Neural progenitor cell (in vitro differentiated cells): ENCODE data around the gene NFASC. TPM values are rescaled to one million over a fixed set of nuclear protein-coding genes. Genes with fewer than 3 reads are reported as not detected.
A peak's percentile ranks its signal among the peaks of the same experiment; 100 is the strongest.

Source experiments
- DNase-seq: peaks from one replicate; pipeline ENCODE4 v3.0.0-alpha.2; 2016; ENCODE audit warnings: low spot score
- H2AFZ ChIP-seq: fragments of 200-600 bp; sonication (generic); replicated peaks from 2 replicates; pipeline ENCODE4 v1.6.1; 2016; ENCODE audit warnings: antibody characterized with exemption
- H3F3A ChIP-seq: fragments of 200-600 bp; sonication (generic); 2 replicates; pipeline ENCODE4 v1.6.1; 2016; ENCODE audit warnings: antibody characterized with exemption, low read depth
- H3K27ac ChIP-seq: fragments of 200-600 bp; sonication (generic); 2 replicates; pipeline ENCODE4 v1.5.1; 2016; ENCODE audit warnings: mild to moderate bottlenecking
- H3K27me3 ChIP-seq: fragments of 200-600 bp; sonication (generic); 2 replicates; pipeline ENCODE4 v1.6.1; 2016; ENCODE audit warnings: mild to moderate bottlenecking, moderate library complexity
- H3K36me3 ChIP-seq: fragments of 200-600 bp; sonication (generic); 2 replicates; pipeline ENCODE4 v1.5.1; 2016
- H3K4me1 ChIP-seq: fragments of 200-600 bp; sonication (generic); 2 replicates; pipeline ENCODE4 v1.6.1; 2016; ENCODE audit warnings: mixed run types
- H3K4me2 ChIP-seq: fragments of 200-600 bp; sonication (generic); 2 replicates; pipeline ENCODE4 v1.6.1; 2016
- H3K4me3 ChIP-seq: fragments of 200-600 bp; sonication (generic); 2 replicates; pipeline ENCODE4 v1.5.1; 2016
- H3K79me2 ChIP-seq: fragments of 200-600 bp; sonication (generic); 2 replicates; pipeline ENCODE4 v1.6.1; 2016; ENCODE audit warnings: low read depth
- H3K9ac ChIP-seq: fragments of 200-600 bp; sonication (generic); 2 replicates; pipeline ENCODE4 v1.6.1; 2016
- H3K9me3 ChIP-seq: fragments of 200-600 bp; sonication (generic); 2 replicates; pipeline ENCODE4 v1.5.1; 2016; ENCODE audit warnings: low read depth
- H4K20me1 ChIP-seq: fragments of 200-600 bp; sonication (generic); 2 replicates; pipeline ENCODE4 v1.6.1; 2016; ENCODE audit warnings: low read depth
- H3K27ac Mint-ChIP-seq: 3 replicates; pipeline ENCODE4 v1.8.0; 2021; ENCODE audit warnings: mixed read lengths
- H3K27me3 Mint-ChIP-seq: 2 replicates; pipeline ENCODE4 v1.8.0; 2022; ENCODE audit warnings: low read depth, mild to moderate bottlenecking, inconsistent platforms, moderate library complexity, mixed read lengths; ENCODE audit not compliant: insufficient read depth
- H3K36me3 Mint-ChIP-seq: 3 replicates; pipeline ENCODE4 v1.8.0; 2021; ENCODE audit warnings: mixed read lengths
- H3K4me1 Mint-ChIP-seq: 3 replicates; pipeline ENCODE4 v1.8.0; 2021; ENCODE audit warnings: mixed read lengths
- H3K4me3 Mint-ChIP-seq: 3 replicates; pipeline ENCODE4 v1.8.0; 2021; ENCODE audit warnings: mild to moderate bottlenecking, moderate library complexity, mixed read lengths
- H3K9me3 Mint-ChIP-seq: 3 replicates; pipeline ENCODE4 v1.8.0; 2020; ENCODE audit warnings: mixed read lengths
- EZH2 ChIP-seq: fragments of 200-600 bp; sonication (generic); IDR thresholded peaks from 2 replicates; pipeline ENCODE4 v1.6.1; 2017; ENCODE audit warnings: antibody characterized with exemption, mild to moderate bottlenecking, moderate library complexity
- EZH2phosphoT487 ChIP-seq: fragments of 200-600 bp; sonication (generic); IDR thresholded peaks from 2 replicates; pipeline ENCODE4 v1.6.1; 2017; ENCODE audit warnings: antibody characterized with exemption
- total RNA-seq: library from RNA; depleted of rRNA; stranded (reverse); fragments of >200 nt; gene quantifications from 2 replicates; pipeline ENCODE4 v1.2.3, GENCODE V29; 2015; ENCODE audit warnings: low replicate concordance
- TF ChIP-seq, protein P1 (sequence below): fragments of 200-600 bp; sonication (generic); IDR thresholded peaks from 2 replicates; pipeline ENCODE4 v1.5.1; 2017; ENCODE audit warnings: antibody characterized with exemption, mild to moderate bottlenecking

NFASC gene
- total RNA-seq, 1 donor from 2014 or later: 2.5 TPM

DNA sequence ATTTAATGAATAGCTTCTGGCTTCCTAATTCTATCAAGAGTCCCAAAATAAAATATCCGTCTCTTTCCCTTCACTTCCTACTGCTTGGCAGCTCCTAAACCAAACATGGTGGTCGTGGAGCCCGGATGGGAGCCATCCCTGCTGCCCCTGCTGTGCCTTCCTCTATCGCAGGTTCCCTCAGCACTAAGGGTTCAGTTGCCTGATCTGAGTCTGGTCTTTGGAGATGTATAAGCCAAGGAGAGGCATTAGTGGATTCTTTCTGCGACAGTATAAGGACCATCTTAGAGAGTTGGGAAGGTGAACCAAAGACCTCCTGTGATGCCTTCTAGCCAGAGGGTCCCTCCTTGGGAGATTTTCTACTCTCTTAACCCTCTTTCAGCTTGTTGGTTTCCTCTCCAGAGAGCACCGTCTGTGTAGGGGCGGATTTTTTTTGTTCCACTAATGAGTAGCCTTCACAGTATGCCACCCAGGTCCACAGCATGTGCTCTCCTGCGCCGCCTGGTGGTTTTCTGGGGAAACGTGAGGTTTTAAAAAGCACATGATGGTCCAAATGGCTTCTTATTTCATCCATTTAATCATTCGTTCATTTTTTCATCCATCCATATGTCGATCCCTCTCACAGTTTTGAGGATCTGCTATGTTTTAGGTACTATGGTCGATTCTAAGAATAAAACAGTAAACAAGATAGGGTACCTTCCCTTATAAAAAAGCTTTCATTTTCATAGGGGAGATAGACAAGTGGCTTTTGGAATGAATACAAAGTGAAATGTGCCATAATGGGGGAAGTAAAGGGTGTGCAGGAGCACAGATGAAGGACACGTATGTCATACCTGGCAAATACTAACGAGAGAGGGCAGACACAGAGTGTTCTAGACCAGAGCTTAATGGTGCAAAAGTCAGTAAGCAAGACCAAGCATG is 71.0 kb downstream of the NFASC start:
- Mint-ChIP-seq H3K36me3 (peaks cover 5% of the 10 kb centered on the region), H3K27ac (no peak overlapping the region), H3K4me3 (no peak overlapping the region), H3K4me1 (peaks cover 9% of the 10 kb centered on the region), H3K9me3 (no peaks in the 10 kb centered on the region), H3K27me3 (peaks cover 7% of the 10 kb centered on the region)
- Histone ChIP-seq H3K27me3 (no peaks in the 10 kb centered on the region), H3K36me3 (no peaks in the 10 kb centered on the region), H3K9ac (no peak overlapping the region), H3K27ac (no peak overlapping the region), H3K9me3 (no peaks in the 10 kb centered on the region), H3K79me2 (no peaks in the 10 kb centered on the region), H3K4me2 (peak overlapping the region; percentile 20), H3F3A (no peaks in the 10 kb centered on the region), H2AFZ (peak overlapping the region; percentile 34), H3K4me1 (peaks cover 12% of the 10 kb centered on the region), H3K4me3 (no peak overlapping the region), H4K20me1 (no peaks in the 10 kb centered on the region)
- peak; percentile 87 for DNase-seq
- TF ChIP-seq, protein P1, sequence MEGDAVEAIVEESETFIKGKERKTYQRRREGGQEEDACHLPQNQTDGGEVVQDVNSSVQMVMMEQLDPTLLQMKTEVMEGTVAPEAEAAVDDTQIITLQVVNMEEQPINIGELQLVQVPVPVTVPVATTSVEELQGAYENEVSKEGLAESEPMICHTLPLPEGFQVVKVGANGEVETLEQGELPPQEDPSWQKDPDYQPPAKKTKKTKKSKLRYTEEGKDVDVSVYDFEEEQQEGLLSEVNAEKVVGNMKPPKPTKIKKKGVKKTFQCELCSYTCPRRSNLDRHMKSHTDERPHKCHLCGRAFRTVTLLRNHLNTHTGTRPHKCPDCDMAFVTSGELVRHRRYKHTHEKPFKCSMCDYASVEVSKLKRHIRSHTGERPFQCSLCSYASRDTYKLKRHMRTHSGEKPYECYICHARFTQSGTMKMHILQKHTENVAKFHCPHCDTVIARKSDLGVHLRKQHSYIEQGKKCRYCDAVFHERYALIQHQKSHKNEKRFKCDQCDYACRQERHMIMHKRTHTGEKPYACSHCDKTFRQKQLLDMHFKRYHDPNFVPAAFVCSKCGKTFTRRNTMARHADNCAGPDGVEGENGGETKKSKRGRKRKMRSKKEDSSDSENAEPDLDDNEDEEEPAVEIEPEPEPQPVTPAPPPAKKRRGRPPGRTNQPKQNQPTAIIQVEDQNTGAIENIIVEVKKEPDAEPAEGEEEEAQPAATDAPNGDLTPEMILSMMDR: peak; percentile 99
- no peak for TF ChIP-seq EZH2phosphoT487

DNA sequence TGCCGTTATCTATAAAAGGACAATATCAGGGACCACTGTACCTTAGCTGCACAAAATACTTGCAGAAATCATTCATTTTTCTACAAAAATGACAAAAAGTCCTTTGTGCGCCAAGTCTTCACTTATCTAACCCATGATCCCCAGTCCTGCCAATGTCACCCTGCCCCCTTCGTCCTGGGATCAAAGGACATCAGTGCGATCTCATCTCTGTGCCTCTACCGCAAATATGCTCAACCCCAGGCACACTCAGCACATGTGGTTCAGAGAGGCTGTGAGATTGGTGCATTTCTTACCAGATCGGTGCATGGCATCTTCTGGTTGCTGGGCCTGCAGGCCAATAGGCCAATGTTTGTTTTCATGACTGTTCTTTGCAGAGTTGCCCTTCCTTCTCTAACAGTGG is 72.8 kb downstream of the NFASC start:
- Histone ChIP-seq H3K27ac (no peak overlapping the region), H3K79me2 (no peaks in the 10 kb centered on the region), H3K4me3 (no peak overlapping the region), H3K9ac (no peak overlapping the region), H3K4me2 (no peak overlapping the region), H3K27me3 (no peaks in the 10 kb centered on the region), H2AFZ (no peak overlapping the region), H3K9me3 (no peaks in the 10 kb centered on the region), H3K4me1 (peaks cover 12% of the 10 kb centered on the region), H4K20me1 (no peaks in the 10 kb centered on the region), H3F3A (no peaks in the 10 kb centered on the region), H3K36me3 (no peaks in the 10 kb centered on the region)
- no peak for DNase-seq
- H3K27me3 Mint-ChIP-seq: peaks cover 6% of the 10 kb centered on the region
- no peak overlapping the region for H3K27ac Mint-ChIP-seq
- TF ChIP-seq EZH2phosphoT487: no peak
- TF ChIP-seq, protein P1: no peak
- TF ChIP-seq EZH2: no peak
- peaks cover 15% of the 10 kb centered on the region for H3K4me1 Mint-ChIP-seq
- H3K36me3 Mint-ChIP-seq: no peaks in the 10 kb centered on the region
- H3K4me3 Mint-ChIP-seq: no peak overlapping the region
- no peaks in the 10 kb centered on the region for H3K9me3 Mint-ChIP-seq

DNA sequence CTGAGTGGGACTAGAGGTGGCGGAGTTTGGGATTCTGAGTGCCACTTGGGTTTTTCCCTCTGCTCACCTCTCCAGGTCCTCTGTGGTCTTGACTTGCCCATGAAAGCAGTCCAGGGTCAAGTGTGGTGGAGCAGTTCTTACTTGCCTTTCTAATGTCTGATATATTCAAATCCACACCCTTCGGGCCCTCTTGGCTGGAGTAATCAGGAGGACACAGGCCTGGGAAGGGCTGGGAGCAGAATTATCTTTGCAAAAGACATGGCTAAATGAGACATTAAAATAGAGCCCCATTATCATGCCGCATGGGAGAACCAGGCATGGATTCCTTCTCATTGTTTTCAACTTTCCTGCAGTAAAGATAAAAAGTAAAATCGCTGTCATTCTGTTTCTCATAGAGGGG is 74.0 kb downstream of the NFASC start:
- Histone ChIP-seq H3F3A (no peaks in the 10 kb centered on the region), H2AFZ (no peak overlapping the region), H3K9me3 (no peaks in the 10 kb centered on the region), H3K4me3 (no peak overlapping the region), H3K4me2 (no peak overlapping the region), H4K20me1 (no peaks in the 10 kb centered on the region), H3K27me3 (no peaks in the 10 kb centered on the region), H3K79me2 (no peaks in the 10 kb centered on the region), H3K36me3 (no peaks in the 10 kb centered on the region), H3K27ac (no peak overlapping the region), H3K4me1 (peaks cover 18% of the 10 kb centered on the region), H3K9ac (no peak overlapping the region)
- peaks cover 23% of the 10 kb centered on the region for H3K4me1 Mint-ChIP-seq
- H3K9me3 Mint-ChIP-seq: no peaks in the 10 kb centered on the region
- DNase-seq: no peak
- no peaks in the 10 kb centered on the region for H3K36me3 Mint-ChIP-seq
- H3K27ac Mint-ChIP-seq: no peak overlapping the region
- no peak for TF ChIP-seq EZH2phosphoT487
- no peak for TF ChIP-seq EZH2
- TF ChIP-seq, protein P1: no peak
- no peak overlapping the region for H3K4me3 Mint-ChIP-seq
- H3K27me3 Mint-ChIP-seq: peaks cover 6% of the 10 kb centered on the region
